ENCODE results near the gene RNF130.

Gene RNF130

GRCh38 chr5:180113660-180114303, 42.2 kb upstream of the RNF130 start:
- Histone ChIP-seq H3K79me2 (ENCODE audit: low read length) (no peaks in the 10 kb centered on the region), H2AFZ (ENCODE audit: low read depth, low read length) (no peak overlapping the region), H4K20me1 (ENCODE audit: insufficient read depth, low read length) (no peaks in the 10 kb centered on the region)

GRCh38 chr5:180112181-180112861, 40.8 kb upstream of the RNF130 start:
- Histone ChIP-seq H3K9me3 (ENCODE audit: insufficient read depth, low read length) (no peaks in the 10 kb centered on the region), H3K27me3 (ENCODE audit: low read depth, low read length) (no peaks in the 10 kb centered on the region), H3K9ac (ENCODE audit: low read length) (no peak overlapping the region), H3K36me3 (replicated peaks; ENCODE audit: low read depth, low read length) (no peaks in the 10 kb centered on the region), H4K20me1 (ENCODE audit: insufficient read depth, low read length) (no peaks in the 10 kb centered on the region), H3K4me3 (ENCODE audit: low read length) (no peak overlapping the region), H3K4me1 (ENCODE audit: low read length) (no peaks in the 10 kb centered on the region), H3K4me2 (ENCODE audit: low read length) (no peak overlapping the region), H2AFZ (ENCODE audit: low read depth, low read length) (no peak overlapping the region), H3K27ac (ENCODE audit: low read length) (no peak overlapping the region), H3K79me2 (ENCODE audit: low read length) (no peaks in the 10 kb centered on the region)
- TF ChIP-seq, protein P1, sequence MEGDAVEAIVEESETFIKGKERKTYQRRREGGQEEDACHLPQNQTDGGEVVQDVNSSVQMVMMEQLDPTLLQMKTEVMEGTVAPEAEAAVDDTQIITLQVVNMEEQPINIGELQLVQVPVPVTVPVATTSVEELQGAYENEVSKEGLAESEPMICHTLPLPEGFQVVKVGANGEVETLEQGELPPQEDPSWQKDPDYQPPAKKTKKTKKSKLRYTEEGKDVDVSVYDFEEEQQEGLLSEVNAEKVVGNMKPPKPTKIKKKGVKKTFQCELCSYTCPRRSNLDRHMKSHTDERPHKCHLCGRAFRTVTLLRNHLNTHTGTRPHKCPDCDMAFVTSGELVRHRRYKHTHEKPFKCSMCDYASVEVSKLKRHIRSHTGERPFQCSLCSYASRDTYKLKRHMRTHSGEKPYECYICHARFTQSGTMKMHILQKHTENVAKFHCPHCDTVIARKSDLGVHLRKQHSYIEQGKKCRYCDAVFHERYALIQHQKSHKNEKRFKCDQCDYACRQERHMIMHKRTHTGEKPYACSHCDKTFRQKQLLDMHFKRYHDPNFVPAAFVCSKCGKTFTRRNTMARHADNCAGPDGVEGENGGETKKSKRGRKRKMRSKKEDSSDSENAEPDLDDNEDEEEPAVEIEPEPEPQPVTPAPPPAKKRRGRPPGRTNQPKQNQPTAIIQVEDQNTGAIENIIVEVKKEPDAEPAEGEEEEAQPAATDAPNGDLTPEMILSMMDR (IDR thresholded peaks at IDR 0.05; ENCODE audit: low read depth, low read length), result no peak
- no peak for TF ChIP-seq EZH2phosphoT487 (IDR thresholded peaks at IDR 0.05; ENCODE audit: low read depth)

More at GRCh38 chr5:180113660-180114303, 42.2 kb upstream of the RNF130 start:
- H3K36me3 ChIP-seq (replicated peaks; ENCODE audit: low read depth, low read length), result no peaks in the 10 kb centered on the region
- no peaks in the 10 kb centered on the region for H3K4me1 ChIP-seq (ENCODE audit: low read length)
- H3K4me2 ChIP-seq (ENCODE audit: low read length), result no peak overlapping the region
- H3K4me3 ChIP-seq (ENCODE audit: low read length), result no peak overlapping the region
- H3K27ac ChIP-seq (ENCODE audit: low read length), result no peak overlapping the region
- no peaks in the 10 kb centered on the region for H3K27me3 ChIP-seq (ENCODE audit: low read depth, low read length)
- H3K9me3 ChIP-seq (ENCODE audit: insufficient read depth, low read length), result no peaks in the 10 kb centered on the region
- H3K9ac ChIP-seq (ENCODE audit: low read length), result no peak overlapping the region
- TF ChIP-seq, protein P1 (IDR thresholded peaks at IDR 0.05; ENCODE audit: low read depth, low read length), result no peak
- TF ChIP-seq EZH2phosphoT487 (IDR thresholded peaks at IDR 0.05; ENCODE audit: low read depth), result no peak

- Histone ChIP-seq H3K9me3 (ENCODE audit: insufficient read depth, low read length) (peaks cover 8% of the 10 kb centered on the region), H3K4me2 (ENCODE audit: low read length) (no peak overlapping the region), H4K20me1 (ENCODE audit: insufficient read depth, low read length) (no peaks in the 10 kb centered on the region), H3K9ac (ENCODE audit: low read length) (no peak overlapping the region), H3K36me3 (replicated peaks; ENCODE audit: low read depth, low read length) (no peaks in the 10 kb centered on the region), H3K27ac (ENCODE audit: low read length) (no peak overlapping the region), H3K79me2 (ENCODE audit: low read length) (no peaks in the 10 kb centered on the region), H2AFZ (ENCODE audit: low read depth, low read length) (no peak overlapping the region), H3K4me1 (ENCODE audit: low read length) (no peaks in the 10 kb centered on the region), H3K27me3 (ENCODE audit: low read depth, low read length) (no peaks in the 10 kb centered on the region), H3K4me3 (ENCODE audit: low read length) (no peak overlapping the region)
- no peak for TF ChIP-seq EZH2phosphoT487 (IDR thresholded peaks at IDR 0.05; ENCODE audit: low read depth)
- TF ChIP-seq, protein P1 (IDR thresholded peaks at IDR 0.05; ENCODE audit: low read depth, low read length), result no peak
These were observed 39.9 kb upstream of the RNF130 start for GRCh38 chr5:180111273-180112002.

- no peak overlapping the region for H3K27ac ChIP-seq (ENCODE audit: low read length)
- H3K36me3 ChIP-seq (replicated peaks; ENCODE audit: low read depth, low read length), result no peaks in the 10 kb centered on the region
- no peaks in the 10 kb centered on the region for H3K27me3 ChIP-seq (ENCODE audit: low read depth, low read length)
- peaks cover 10% of the 10 kb centered on the region for H3K9me3 ChIP-seq (ENCODE audit: insufficient read depth, low read length)
- no peak overlapping the region for H3K4me3 ChIP-seq (ENCODE audit: low read length)
- TF ChIP-seq EZH2phosphoT487 (IDR thresholded peaks at IDR 0.05; ENCODE audit: low read depth), result no peak
- TF ChIP-seq, protein P1 (IDR thresholded peaks at IDR 0.05; ENCODE audit: low read depth, low read length), result no peak
- no peak overlapping the region for H3K4me2 ChIP-seq (ENCODE audit: low read length)
- H3K79me2 ChIP-seq (ENCODE audit: low read length), result no peaks in the 10 kb centered on the region
- H3K9ac ChIP-seq (ENCODE audit: low read length), result no peak overlapping the region
- no peak overlapping the region for H2AFZ ChIP-seq (ENCODE audit: low read depth, low read length)
- no peaks in the 10 kb centered on the region for H4K20me1 ChIP-seq (ENCODE audit: insufficient read depth, low read length)
- no peaks in the 10 kb centered on the region for H3K4me1 ChIP-seq (ENCODE audit: low read length)
These were observed 38.4 kb upstream of the RNF130 start for GRCh38 chr5:180109920-180110319.
